Trophoblast cell (in vitro differentiated cells and primary cell): ENCODE results near the gene TH.

ENCODE experiments used
- DNase-seq, 2 donors: peaks; one replicate each; pipeline ENCODE4 v3.0.0-alpha.2; 2016
- H2AFZ ChIP-seq: 2 replicates; pipeline ENCODE4 v1.6.1; 2013; ENCODE audit warnings: low read length, moderate library complexity, mild to moderate bottlenecking; ENCODE audit not compliant: insufficient read depth, poor library complexity
- H2AK5ac ChIP-seq: 2 replicates; pipeline ENCODE4 v1.6.1; 2013; ENCODE audit warnings: mild to moderate bottlenecking, low read length
- H2BK120ac ChIP-seq: 2 replicates; pipeline ENCODE4 v1.6.1; 2013; ENCODE audit warnings: low read length, mild to moderate bottlenecking, moderate library complexity; ENCODE audit not compliant: insufficient read depth, poor library complexity
- H2BK12ac ChIP-seq: 2 replicates; pipeline ENCODE4 v1.6.1; 2013; ENCODE audit warnings: mild to moderate bottlenecking, low read length, moderate library complexity
- H2BK5ac ChIP-seq: 2 replicates; pipeline ENCODE4 v1.6.1; 2013; ENCODE audit warnings: low read length, low read depth, moderate library complexity, mild to moderate bottlenecking; ENCODE audit not compliant: poor library complexity
- H3K14ac ChIP-seq: 2 replicates; pipeline ENCODE4 v1.6.1; 2013; ENCODE audit warnings: mild to moderate bottlenecking, low read length
- H3K18ac ChIP-seq: 2 replicates; pipeline ENCODE4 v1.6.1; 2013; ENCODE audit warnings: mild to moderate bottlenecking, low read length
- H3K23ac ChIP-seq: 2 replicates; pipeline ENCODE4 v1.6.1; 2013; ENCODE audit warnings: low read length
- H3K27ac ChIP-seq: 2 replicates; pipeline ENCODE4 v1.5.1; 2013; ENCODE audit warnings: low read depth, mild to moderate bottlenecking, inconsistent platforms, low read length, moderate library complexity
- H3K27me3 ChIP-seq: 2 replicates; pipeline ENCODE4 v1.6.1; 2013; ENCODE audit warnings: inconsistent platforms, mild to moderate bottlenecking, low read length, moderate library complexity; ENCODE audit not compliant: insufficient read depth
- H3K36me3 ChIP-seq, 2 experiments: 1 replicate in 1 of 2; 2 replicates in 1 of 2; pipeline ENCODE4 v1.6.1; 2013; ENCODE audit warnings: low read length in 2 of 2, mild to moderate bottlenecking in 2 of 2, moderate library complexity in 1 of 2; ENCODE audit not compliant: insufficient read depth in 2 of 2, control insufficient read depth in 1 of 2
- H3K4ac ChIP-seq: 2 replicates; pipeline ENCODE4 v1.6.1; 2013; ENCODE audit warnings: low read depth, mild to moderate bottlenecking, low read length, moderate library complexity
- H3K4me1 ChIP-seq, 2 experiments: 1 replicate in 1 of 2; 2 replicates in 1 of 2; pipeline ENCODE4 v1.6.1; 2013; ENCODE audit warnings: low read length in 2 of 2, mild to moderate bottlenecking in 2 of 2, moderate library complexity in 1 of 2; ENCODE audit not compliant: insufficient read depth in 2 of 2, control insufficient read depth in 1 of 2
- H3K4me2 ChIP-seq: 2 replicates; pipeline ENCODE4 v1.6.1; 2013; ENCODE audit warnings: inconsistent platforms, mild to moderate bottlenecking, low read length, moderate library complexity
- H3K4me3 ChIP-seq: 2 replicates; pipeline ENCODE4 v1.5.1; 2013; ENCODE audit warnings: mild to moderate bottlenecking, low read depth, low read length, inconsistent platforms
- H3K79me1 ChIP-seq: one replicate; pipeline ENCODE4 v1.6.1; 2013; ENCODE audit warnings: low read length
- H3K79me2 ChIP-seq: 2 replicates; pipeline ENCODE4 v1.6.1; 2013; ENCODE audit warnings: low read length, mild to moderate bottlenecking; ENCODE audit not compliant: control insufficient read depth, insufficient read depth, poor library complexity
- H3K9ac ChIP-seq: 2 replicates; pipeline ENCODE4 v1.6.1; 2013; ENCODE audit warnings: mild to moderate bottlenecking, low read length
- H3K9me3 ChIP-seq: 2 replicates; pipeline ENCODE4 v1.6.1; 2013; ENCODE audit warnings: low read depth, mild to moderate bottlenecking, control low read depth, inconsistent platforms, low read length; ENCODE audit not compliant: insufficient read depth
- H4K12ac ChIP-seq: 2 replicates; pipeline ENCODE4 v1.6.1; 2013; ENCODE audit warnings: low read depth, mild to moderate bottlenecking, low read length, moderate library complexity
- H4K8ac ChIP-seq: 2 replicates; pipeline ENCODE4 v1.6.1; 2013; ENCODE audit warnings: low read depth, mild to moderate bottlenecking, low read length, moderate library complexity
- H4K91ac ChIP-seq: one replicate; pipeline ENCODE4 v1.6.1; 2013; ENCODE audit warnings: low read depth, mild to moderate bottlenecking, low read length, moderate library complexity
- WGBS: extraction: QIAGEN DNeasy Blood & Tissue Kit; methylation state at CpG from one replicate; pipeline ENCODE4 v1.1.7; 2013; ENCODE audit warnings: missing lambda C conversion rate; ENCODE audit not compliant: insufficient read length, insufficient coverage; ENCODE audit errors: extremely low coverage; 5-methylcytosine and 5-hydroxymethylcytosine counted together

The TH gene

DNA sequence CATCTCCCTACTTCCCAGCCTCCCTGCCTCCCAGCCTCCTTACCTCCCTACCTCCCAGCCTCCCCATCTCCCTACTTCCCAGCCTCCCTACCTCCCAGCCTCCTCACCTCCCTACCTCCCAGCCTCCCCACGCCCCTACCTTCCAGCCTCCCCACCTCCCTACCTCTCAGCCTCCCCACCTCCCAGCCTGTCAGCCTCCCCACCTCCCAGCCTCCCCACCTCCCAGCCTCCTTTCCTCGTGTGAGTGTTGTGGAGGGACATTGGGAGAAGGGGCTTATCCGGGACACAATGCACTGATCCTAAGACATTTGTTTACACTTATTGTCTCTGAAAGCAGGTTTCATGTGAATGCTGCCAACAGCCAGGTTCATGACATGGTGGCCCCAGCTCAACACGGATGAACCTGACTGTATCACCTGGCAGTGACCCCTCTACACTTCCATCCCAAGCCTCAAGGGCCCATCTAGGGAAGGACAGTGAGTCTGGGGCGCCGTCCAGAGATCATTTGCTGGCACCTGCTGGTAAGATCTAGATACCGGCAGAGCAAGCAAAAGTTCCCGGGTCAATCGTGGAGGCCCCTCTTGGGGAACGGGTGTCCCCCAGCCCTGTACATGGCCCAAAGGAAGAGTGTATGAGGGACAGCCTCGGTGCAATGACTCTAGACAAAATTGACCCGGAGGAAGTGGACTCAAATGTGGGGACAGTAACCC is 34.5 kb upstream of the TH start:
- Histone ChIP-seq H3K9ac (no peak overlapping the region), H3K4me3 (no peak overlapping the region), H3K79me1 (peaks cover 6% of the 10 kb centered on the region), H3K36me3 (no peaks in the 10 kb centered on the region), H3K27ac (no peak overlapping the region), H2BK5ac (no peak overlapping the region), H3K79me2 (no peaks in the 10 kb centered on the region), H3K27me3 (no peaks in the 10 kb centered on the region), H4K12ac (no peak overlapping the region), H2BK120ac (no peak overlapping the region), H4K91ac (no peak overlapping the region), H3K9me3 (peaks cover 6% of the 10 kb centered on the region), H3K23ac (no peak overlapping the region), H3K4me1 (peaks cover 34 to 36% of the 10 kb centered on the region in 2 experiments), H3K4ac (no peak overlapping the region), H2AK5ac (no peak overlapping the region), H2AFZ (no peak overlapping the region), H3K14ac (no peak overlapping the region), H2BK12ac (no peak overlapping the region), H3K4me2 (no peak overlapping the region), H4K8ac (no peak overlapping the region), H3K18ac (no peak overlapping the region)
- WGBS, result no CpG with 5 or more reads among the region's 12 CpGs
- no peak for DNase-seq

DNA sequence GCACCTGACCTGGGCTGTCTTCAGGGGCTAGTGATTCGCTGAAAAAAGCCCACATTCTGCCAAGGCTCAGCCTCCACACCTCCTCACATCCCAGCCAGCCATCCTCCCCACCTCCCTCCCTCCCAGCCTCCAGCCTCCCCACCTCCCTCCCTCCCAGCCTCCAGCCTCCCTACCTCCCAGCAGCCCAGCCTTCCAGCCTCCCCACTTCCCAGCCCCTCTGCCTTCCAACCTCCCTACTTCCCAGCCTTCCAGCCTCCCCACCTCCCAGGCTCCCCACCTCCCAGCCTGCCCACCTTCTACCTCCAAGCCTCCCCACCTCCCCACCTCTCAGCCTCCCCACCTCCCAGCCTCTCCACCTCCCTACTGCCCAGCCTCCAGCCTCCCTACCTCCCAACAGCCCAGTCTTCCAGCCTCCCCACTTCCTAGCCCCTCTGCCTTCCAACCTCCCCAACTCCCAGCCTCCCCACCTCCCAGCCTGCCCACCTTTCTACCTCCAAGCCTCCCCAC is 33.7 kb upstream of the TH start:
- no peaks in the 10 kb centered on the region for H3K79me2 ChIP-seq
- no peak overlapping the region for H3K14ac ChIP-seq
- H4K91ac ChIP-seq, result no peak overlapping the region

DNA sequence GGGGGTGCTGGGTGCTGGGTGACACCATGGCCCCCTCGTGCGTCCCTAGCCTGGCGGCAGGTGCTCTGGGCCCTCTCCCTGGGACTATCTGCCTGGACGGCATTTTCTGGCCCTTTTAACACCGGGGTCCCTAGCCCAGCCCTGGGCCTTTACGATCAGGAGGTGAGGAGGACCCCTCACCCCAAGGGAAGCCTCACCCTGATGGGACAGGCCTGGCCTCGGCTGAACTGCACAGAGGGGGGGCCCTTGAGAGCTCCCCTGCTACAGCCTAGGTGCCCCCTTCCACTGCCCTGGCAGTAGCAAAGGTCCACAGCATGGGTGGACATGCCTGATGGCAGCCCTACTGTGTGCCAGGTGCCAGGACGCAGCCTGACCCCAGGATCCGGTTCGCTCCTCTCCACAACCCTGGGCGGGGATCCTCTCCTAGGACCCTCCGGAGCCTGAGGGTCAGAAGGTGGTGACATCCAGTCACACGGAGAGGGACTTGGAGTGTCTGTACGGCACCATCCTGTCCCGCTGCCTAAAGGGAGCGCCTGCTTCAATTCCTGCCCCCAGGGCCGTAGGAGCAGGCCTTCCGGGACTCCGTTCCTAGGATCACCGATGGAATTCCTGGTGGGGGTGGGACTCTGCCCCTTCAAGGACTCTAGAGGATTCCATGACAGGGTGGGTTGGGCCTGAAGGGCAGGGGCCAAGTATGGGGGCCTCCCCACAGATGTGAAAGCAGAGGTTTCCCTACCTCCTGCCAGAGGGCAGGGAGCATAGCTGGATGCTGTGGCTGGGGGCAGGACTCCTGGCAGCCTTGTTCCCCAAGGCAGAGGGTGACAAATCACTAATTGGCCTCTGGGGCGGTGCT is 33.0 kb upstream of the TH start:
- Histone ChIP-seq H3K79me2 (no peaks in the 10 kb centered on the region), H3K14ac (no peak overlapping the region), H3K18ac (no peak overlapping the region), H3K36me3 (no peaks in the 10 kb centered on the region), H3K4me2 (no peak overlapping the region), H2BK5ac (no peak overlapping the region), H3K79me1 (peaks cover 6% of the 10 kb centered on the region), H2BK12ac (no peak overlapping the region), H4K91ac (no peak overlapping the region), H2AK5ac (no peak overlapping the region), H4K12ac (no peak overlapping the region), H3K4me3 (no peak overlapping the region), H3K4me1 (peaks cover 34 to 36% of the 10 kb centered on the region in 2 experiments), H3K27me3 (no peaks in the 10 kb centered on the region), H3K9me3 (peaks cover 3% of the 10 kb centered on the region), H3K23ac (no peak overlapping the region), H3K27ac (no peak overlapping the region), H2AFZ (no peak overlapping the region), H3K4ac (no peak overlapping the region), H4K8ac (no peak overlapping the region), H2BK120ac (no peak overlapping the region), H3K9ac (no peak overlapping the region)
- peak; percentile 97 to 98 for DNase-seq
- no CpG with 5 or more reads among the region's 21 CpGs for WGBS

More for the DNA sequence above, 33.7 kb upstream of the TH start:
- H3K27ac ChIP-seq, result no peak overlapping the region
- no peak overlapping the region for H3K4me2 ChIP-seq
- no peak overlapping the region for H3K4ac ChIP-seq
- H2BK5ac ChIP-seq, result no peak overlapping the region
- DNase-seq, result no peak
- no peak overlapping the region for H2BK120ac ChIP-seq
- no peak overlapping the region for H2AK5ac ChIP-seq
- H4K8ac ChIP-seq, result no peak overlapping the region
- H3K18ac ChIP-seq, result no peak overlapping the region
- peaks cover 34 to 36% of the 10 kb centered on the region in 2 experiments for H3K4me1 ChIP-seq
- H3K36me3 ChIP-seq, result no peaks in the 10 kb centered on the region
- H2AFZ ChIP-seq, result no peak overlapping the region
- H3K9ac ChIP-seq, result no peak overlapping the region
- peaks cover 6% of the 10 kb centered on the region for H3K79me1 ChIP-seq
- WGBS, result no CpG with 5 or more reads among the region's 1 CpG
- no peaks in the 10 kb centered on the region for H3K27me3 ChIP-seq
- H4K12ac ChIP-seq, result no peak overlapping the region
- no peak overlapping the region for H2BK12ac ChIP-seq
- no peak overlapping the region for H3K23ac ChIP-seq
- peaks cover 4% of the 10 kb centered on the region for H3K9me3 ChIP-seq
- H3K4me3 ChIP-seq, result no peak overlapping the region

DNA sequence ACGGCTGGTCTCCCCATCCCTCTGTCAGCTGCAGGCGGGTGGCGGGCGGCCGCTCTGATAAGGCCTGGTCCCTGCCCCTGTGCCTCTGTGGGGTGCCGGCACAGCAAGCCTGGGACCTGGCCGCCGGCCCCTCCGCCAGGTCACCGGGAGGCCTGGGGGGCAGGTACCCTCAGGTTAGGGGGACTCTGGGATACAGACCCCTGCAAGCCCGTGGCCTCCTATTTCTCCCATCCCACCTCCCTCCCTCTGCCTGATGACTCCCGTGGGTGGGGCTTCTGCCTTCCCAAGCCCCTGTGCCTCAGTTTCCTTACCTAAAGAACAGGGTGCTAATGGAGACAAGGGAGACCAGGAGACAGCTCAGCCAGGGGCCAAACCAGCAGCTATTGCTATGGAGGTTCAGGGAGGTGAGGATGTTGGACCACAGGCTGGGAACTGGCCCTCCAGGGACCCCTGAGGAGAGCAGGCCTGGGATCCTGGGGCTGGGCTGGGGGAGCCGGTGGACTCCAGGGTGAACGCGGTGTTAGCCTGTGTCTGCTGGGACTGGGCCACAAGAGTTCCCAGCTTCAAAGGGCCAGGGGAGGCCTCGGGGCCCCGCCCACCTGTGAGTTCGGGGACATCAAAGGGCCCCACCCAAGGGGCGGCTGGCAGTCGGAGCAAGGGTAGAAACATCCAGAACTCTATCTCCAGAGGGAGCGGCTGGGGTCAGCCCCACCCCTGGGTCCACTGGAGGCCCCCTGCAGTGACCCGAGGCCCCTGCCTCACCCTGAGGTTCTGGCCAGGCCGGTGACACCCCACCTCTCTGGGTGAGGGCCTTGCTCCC is 32.0 kb upstream of the TH start:
- WGBS, result no CpG with 5 or more reads among the region's 23 CpGs

More for the DNA sequence above, 32.0 kb upstream of the TH start:
- Histone ChIP-seq H3K4me1 (peaks cover 31 to 32% of the 10 kb centered on the region in 2 experiments), H3K14ac (peak overlapping the region; percentile 18), H3K9ac (no peak overlapping the region), H2BK12ac (peak overlapping the region; percentile 45), H3K4me2 (no peak overlapping the region), H2AK5ac (peak overlapping the region; percentile 66), H3K36me3 (no peaks in the 10 kb centered on the region), H3K27me3 (no peaks in the 10 kb centered on the region), H2AFZ (no peak overlapping the region), H4K91ac (peak overlapping the region; percentile 25), H2BK5ac (peak overlapping the region; percentile 13), H3K23ac (no peak overlapping the region), H4K12ac (no peak overlapping the region), H3K4me3 (no peak overlapping the region), H3K4ac (no peak overlapping the region), H3K9me3 (peaks cover 3% of the 10 kb centered on the region), H3K18ac (no peak overlapping the region), H3K79me1 (peaks cover 5% of the 10 kb centered on the region), H2BK120ac (peak overlapping the region; percentile 17), H3K27ac (no peak overlapping the region), H3K79me2 (no peaks in the 10 kb centered on the region), H4K8ac (no peak overlapping the region)
- DNase-seq, result peak; percentile 36 to 68
